ENCODE measurements around the gene NUTM2D.
"Not testable (repeated sequence)": the region's sequence is repeated elsewhere in the genome, so short reads cannot be mapped to it uniquely, and the experiment has no call there.

GRCh38 chr10:87340411-87340810 lies 17.1 kb upstream of the NUTM2D start:
- TF ChIP-seq, protein P1, sequence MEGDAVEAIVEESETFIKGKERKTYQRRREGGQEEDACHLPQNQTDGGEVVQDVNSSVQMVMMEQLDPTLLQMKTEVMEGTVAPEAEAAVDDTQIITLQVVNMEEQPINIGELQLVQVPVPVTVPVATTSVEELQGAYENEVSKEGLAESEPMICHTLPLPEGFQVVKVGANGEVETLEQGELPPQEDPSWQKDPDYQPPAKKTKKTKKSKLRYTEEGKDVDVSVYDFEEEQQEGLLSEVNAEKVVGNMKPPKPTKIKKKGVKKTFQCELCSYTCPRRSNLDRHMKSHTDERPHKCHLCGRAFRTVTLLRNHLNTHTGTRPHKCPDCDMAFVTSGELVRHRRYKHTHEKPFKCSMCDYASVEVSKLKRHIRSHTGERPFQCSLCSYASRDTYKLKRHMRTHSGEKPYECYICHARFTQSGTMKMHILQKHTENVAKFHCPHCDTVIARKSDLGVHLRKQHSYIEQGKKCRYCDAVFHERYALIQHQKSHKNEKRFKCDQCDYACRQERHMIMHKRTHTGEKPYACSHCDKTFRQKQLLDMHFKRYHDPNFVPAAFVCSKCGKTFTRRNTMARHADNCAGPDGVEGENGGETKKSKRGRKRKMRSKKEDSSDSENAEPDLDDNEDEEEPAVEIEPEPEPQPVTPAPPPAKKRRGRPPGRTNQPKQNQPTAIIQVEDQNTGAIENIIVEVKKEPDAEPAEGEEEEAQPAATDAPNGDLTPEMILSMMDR (IDR thresholded peaks at IDR 0.05; ENCODE audit: poor library complexity), result not testable (repeated sequence)
- not testable (repeated sequence) for TF ChIP-seq EZH2 (IDR thresholded peaks at IDR 0.05; ENCODE audit: borderline replicate concordance)
